ENCODE data around the gene TMEM170B.

Gene TMEM170B

DNA sequence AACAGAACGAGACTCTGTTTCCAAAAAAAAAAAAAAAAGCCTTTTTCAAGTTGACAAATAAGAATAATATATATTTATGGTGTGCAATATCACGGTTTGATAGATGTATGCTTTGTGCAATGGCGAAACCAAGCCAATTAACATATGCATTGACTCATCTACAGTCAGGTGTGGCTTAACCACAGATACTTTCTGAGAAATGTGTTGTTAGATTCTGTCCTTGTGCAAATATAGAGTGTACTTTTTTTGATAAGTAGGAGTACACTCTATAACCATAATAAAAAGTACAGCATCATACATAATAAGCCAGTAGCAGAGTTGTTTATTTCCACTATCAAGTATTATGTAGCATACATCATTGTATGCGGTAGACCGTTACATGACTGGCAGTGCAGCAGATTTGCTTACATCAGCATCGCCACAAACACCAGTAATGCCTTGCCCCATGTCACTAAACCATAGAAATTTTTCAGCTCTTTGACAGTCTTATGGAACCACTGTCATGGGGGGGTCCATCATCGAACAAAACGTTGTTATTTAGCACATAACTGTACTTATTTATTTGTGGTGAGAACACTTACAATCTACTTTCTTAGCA, 59.2 kb downstream of the TMEM170B start:
- H2AFZ ChIP-seq (ENCODE audit: low read length), result no peak overlapping the region

GRCh38 chr6:11598687-11599086, 61.1 kb downstream of the TMEM170B start:
- Histone ChIP-seq H3K27ac (ENCODE audit: low read length) (no peak overlapping the region), H3K4me2 (ENCODE audit: low read depth, low read length) (no peak overlapping the region), H3F3A (ENCODE audit: insufficient read depth, low read length) (no peaks in the 10 kb centered on the region), H3K4me3 (ENCODE audit: low read length) (no peak overlapping the region), H2AFZ (ENCODE audit: low read length) (no peak overlapping the region), H3K36me3 (replicated peaks; ENCODE audit: insufficient read depth, low read length) (no peaks in the 10 kb centered on the region), H3K79me2 (ENCODE audit: low read length) (no peaks in the 10 kb centered on the region), H3K9me2 (replicated peaks; ENCODE audit: insufficient read depth, low read length) (no peaks in the 10 kb centered on the region), H3K9ac (ENCODE audit: low read length) (no peak overlapping the region), H3K9me3 (replicated peaks; ENCODE audit: insufficient read depth, low read length) (no peaks in the 10 kb centered on the region), H4K20me1 (ENCODE audit: insufficient read depth, low read length) (no peaks in the 10 kb centered on the region), H3K4me1 (ENCODE audit: low read length) (no peaks in the 10 kb centered on the region), H3K27me3 (replicated peaks; ENCODE audit: insufficient read depth, low read length) (no peaks in the 10 kb centered on the region)
- no peak for DNase-seq
- TF ChIP-seq EZH2 (optimal IDR thresholded peaks at IDR 0.05; ENCODE audit: low read depth, low read length) (no peak), EZH2phosphoT487 (IDR thresholded peaks at IDR 0.05; ENCODE audit: low read length) (no peak), CTCF (IDR thresholded peaks at IDR 0.05; ENCODE audit: low read length) (no peak)

More for the DNA sequence above, 59.2 kb downstream of the TMEM170B start:
- Histone ChIP-seq H3F3A (ENCODE audit: insufficient read depth, low read length) (no peaks in the 10 kb centered on the region), H4K20me1 (ENCODE audit: insufficient read depth, low read length) (no peaks in the 10 kb centered on the region), H3K4me1 (ENCODE audit: low read length) (no peaks in the 10 kb centered on the region), H3K9me2 (replicated peaks; ENCODE audit: insufficient read depth, low read length) (no peaks in the 10 kb centered on the region), H3K4me2 (ENCODE audit: low read depth, low read length) (no peak overlapping the region), H3K79me2 (ENCODE audit: low read length) (no peaks in the 10 kb centered on the region), H3K4me3 (ENCODE audit: low read length) (no peak overlapping the region), H3K9me3 (replicated peaks; ENCODE audit: insufficient read depth, low read length) (no peaks in the 10 kb centered on the region), H3K27me3 (replicated peaks; ENCODE audit: insufficient read depth, low read length) (no peaks in the 10 kb centered on the region), H3K27ac (ENCODE audit: low read length) (no peak overlapping the region), H3K9ac (ENCODE audit: low read length) (no peak overlapping the region), H3K36me3 (replicated peaks; ENCODE audit: insufficient read depth, low read length) (no peaks in the 10 kb centered on the region)
- DNase-seq, result no peak
- TF ChIP-seq EZH2phosphoT487 (IDR thresholded peaks at IDR 0.05; ENCODE audit: low read length) (no peak), EZH2 (optimal IDR thresholded peaks at IDR 0.05; ENCODE audit: low read depth, low read length) (no peak), CTCF (IDR thresholded peaks at IDR 0.05; ENCODE audit: low read length) (no peak)

DNA sequence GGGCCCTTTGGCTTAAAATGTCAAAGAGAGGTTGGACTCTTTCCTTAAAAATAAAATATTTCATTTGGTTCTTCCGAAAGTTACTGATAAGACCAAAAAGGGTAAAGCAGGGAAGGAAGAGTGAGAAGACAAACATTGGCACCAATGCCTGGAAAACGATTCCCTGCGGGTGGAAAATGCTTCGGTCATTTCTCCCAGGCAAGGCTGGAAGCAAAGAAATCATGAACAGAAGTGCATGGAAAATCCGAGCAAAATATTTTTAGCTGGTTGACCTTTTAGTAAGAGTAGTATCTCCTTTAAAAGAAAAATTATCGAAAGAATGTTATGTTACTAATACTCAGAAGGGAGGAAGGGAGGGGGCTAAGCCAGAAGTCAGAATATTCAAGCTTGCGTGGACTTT, 62.7 kb downstream of the TMEM170B start:
- no peaks in the 10 kb centered on the region for H3K9me3 ChIP-seq (replicated peaks; ENCODE audit: insufficient read depth, low read length)
- no peaks in the 10 kb centered on the region for H3K36me3 ChIP-seq (replicated peaks; ENCODE audit: insufficient read depth, low read length)
- H3K4me2 ChIP-seq (ENCODE audit: low read depth, low read length), result no peak overlapping the region
- DNase-seq, result no peak
- no peak overlapping the region for H2AFZ ChIP-seq (ENCODE audit: low read length)
- no peaks in the 10 kb centered on the region for H3K27me3 ChIP-seq (replicated peaks; ENCODE audit: insufficient read depth, low read length)
- no peaks in the 10 kb centered on the region for H4K20me1 ChIP-seq (ENCODE audit: insufficient read depth, low read length)
- no peak overlapping the region for H3K4me3 ChIP-seq (ENCODE audit: low read length)
- H3K9me2 ChIP-seq (replicated peaks; ENCODE audit: insufficient read depth, low read length), result no peaks in the 10 kb centered on the region
- H3K27ac ChIP-seq (ENCODE audit: low read length), result no peak overlapping the region
- TF ChIP-seq EZH2 (optimal IDR thresholded peaks at IDR 0.05; ENCODE audit: low read depth, low read length), result no peak
- no peak for TF ChIP-seq CTCF (IDR thresholded peaks at IDR 0.05; ENCODE audit: low read length)
- TF ChIP-seq EZH2phosphoT487 (IDR thresholded peaks at IDR 0.05; ENCODE audit: low read length), result no peak
- H3K79me2 ChIP-seq (ENCODE audit: low read length), result no peaks in the 10 kb centered on the region
- H3K9ac ChIP-seq (ENCODE audit: low read length), result no peak overlapping the region
- no peaks in the 10 kb centered on the region for H3K4me1 ChIP-seq (ENCODE audit: low read length)
- no peaks in the 10 kb centered on the region for H3F3A ChIP-seq (ENCODE audit: insufficient read depth, low read length)
